ENCODE results near the gene SIAH2.
A peak's percentile ranks its signal among the peaks of the same experiment; 100 is the strongest.

Gene SIAH2

GRCh38 chr3:150736316-150736719, 26.7 kb downstream of the SIAH2 start:
- DNase-seq (ENCODE audit: low read depth in 1 of 2, low spot score in 1 of 2): no peak

- no peak for DNase-seq (ENCODE audit: low read depth in 1 of 2, low spot score in 1 of 2)
These were observed 28.2 kb downstream of the SIAH2 start for GRCh38 chr3:150734795-150735119.

- no peak for DNase-seq (ENCODE audit: low read depth in 1 of 2, low spot score in 1 of 2)
These were observed 28.8 kb downstream of the SIAH2 start for GRCh38 chr3:150733936-150734794.

GRCh38 chr3:150733373-150733935, 29.5 kb downstream of the SIAH2 start:
- no peak for DNase-seq (ENCODE audit: low read depth in 1 of 2, low spot score in 1 of 2)

GRCh38 chr3:150729682-150730360, 33.1 kb downstream of the SIAH2 start:
- no peak for DNase-seq (ENCODE audit: low read depth in 1 of 2, low spot score in 1 of 2)

GRCh38 chr3:150727653-150728502, 35.1 kb downstream of the SIAH2 start:
- DNase-seq (ENCODE audit: low read depth in 1 of 2, low spot score in 1 of 2): no peak

GRCh38 chr3:150725548-150725947, 37.4 kb downstream of the SIAH2 start:
- DNase-seq (ENCODE audit: low read depth in 1 of 2, low spot score in 1 of 2): no peak

- DNase-seq (ENCODE audit: low read depth in 1 of 2, low spot score in 1 of 2): no peak
These were observed 39.0 kb downstream of the SIAH2 start for GRCh38 chr3:150723946-150724345.

GRCh38 chr3:150722267-150722666, 40.7 kb downstream of the SIAH2 start:
- no peak for DNase-seq (ENCODE audit: low read depth in 1 of 2, low spot score in 1 of 2)

- peak in 1 of 2 donors; percentile 43 for DNase-seq (ENCODE audit: low read depth in 1 of 2, low spot score in 1 of 2)
These were observed 41.5 kb downstream of the SIAH2 start for GRCh38 chr3:150721285-150722130.

- DNase-seq (ENCODE audit: low read depth in 1 of 2, low spot score in 1 of 2): no peak
These were observed 42.5 kb downstream of the SIAH2 start for GRCh38 chr3:150720444-150720843.

- no peak for DNase-seq (ENCODE audit: low read depth in 1 of 2, low spot score in 1 of 2)
These were observed 52.9 kb downstream of the SIAH2 start for GRCh38 chr3:150710097-150710496.

GRCh38 chr3:150703756-150704344, 59.1 kb downstream of the SIAH2 start, which contains the start of gene ERICH6:
TSS of gene ERICH6 (minus strand) at chr3:150703920. CDS start at chr3:150703898, 22 bp downstream.
- DNase-seq (ENCODE audit: low read depth in 1 of 2, low spot score in 1 of 2): peak; percentile 40 to 67

- DNase-seq (ENCODE audit: low read depth in 1 of 2, low spot score in 1 of 2): no peak
These were observed 59.6 kb downstream of the SIAH2 start for GRCh38 chr3:150703299-150703755.

GRCh38 chr3:150699068-150699639, 63.8 kb downstream of the SIAH2 start:
- no peak for DNase-seq (ENCODE audit: low read depth in 1 of 2, low spot score in 1 of 2)

- DNase-seq (ENCODE audit: low read depth in 1 of 2, low spot score in 1 of 2): no peak
These were observed 65.3 kb downstream of the SIAH2 start for GRCh38 chr3:150697646-150698045.

- no peak for DNase-seq (ENCODE audit: low read depth in 1 of 2, low spot score in 1 of 2)
These were observed 71.4 kb downstream of the SIAH2 start for GRCh38 chr3:150691414-150692040.
